Muscle of leg (tissue), 11 donors: ENCODE measurements around the gene SRGAP3. TPM values are rescaled to one million over a fixed set of nuclear protein-coding genes. Genes with fewer than 3 reads are reported as not detected.
"Not testable (repeated sequence)": the region's sequence is repeated elsewhere in the genome, so short reads cannot be mapped to it uniquely, and the experiment has no call there.

Source experiments
- DNase-seq: peaks from one replicate; pipeline ENCODE4 v3.0.0; 2013
- H3K27ac ChIP-seq: one replicate; pipeline ENCODE4 v1.5.1; 2013; ENCODE audit warnings: mild to moderate bottlenecking, low read length, control low read depth
- H3K27me3 ChIP-seq: one replicate; pipeline ENCODE4 v1.6.1; 2013; ENCODE audit warnings: low read length; ENCODE audit not compliant: control insufficient read depth, insufficient read depth
- H3K36me3 ChIP-seq: one replicate; pipeline ENCODE4 v1.6.1; 2013; ENCODE audit warnings: low read length; ENCODE audit not compliant: control insufficient read depth, insufficient read depth
- H3K4me1 ChIP-seq: one replicate; pipeline ENCODE4 v1.6.1; 2013; ENCODE audit warnings: low read length; ENCODE audit not compliant: control insufficient read depth, insufficient read depth
- H3K4me3 ChIP-seq: one replicate; pipeline ENCODE4 v1.5.1; 2013; ENCODE audit warnings: low read length, control low read depth
- H3K9me3 ChIP-seq: replicated peaks from 2 replicates; pipeline ENCODE4 v1.6.1; 2013; ENCODE audit warnings: low read depth, low read length; ENCODE audit not compliant: control insufficient read depth
- WGBS: methylation state at CpG from one replicate; pipeline ENCODE4 v1.1.5; 2013; ENCODE audit warnings: missing lambda C conversion rate; ENCODE audit not compliant: insufficient coverage; 5-methylcytosine and 5-hydroxymethylcytosine counted together
- polyA plus RNA-seq, 8 donors: library from polyadenylated mRNA; unstranded; fragments of 120-200 nt; gene quantifications; one replicate each; pipeline versions ENCODE4 v1.2.1 to v1.2.3, GENCODE V29; 2013; ENCODE audit warnings: inconsistent platforms in 1 of 8, low replicate concordance in 1 of 8; ENCODE audit not compliant: insufficient read length in 8 of 8, insufficient read depth in 1 of 8
- total RNA-seq: library from RNA; stranded (reverse); fragments of 120-200 nt; gene quantifications from one replicate; pipeline ENCODE4 v1.2.4, GENCODE V29; 2013

The SRGAP3 gene
- total and polyA plus RNA-seq, 9 donors: 16.2 to 25.7 (median 20.2) TPM

GRCh38 chr3:9281533-9281932 is 32.1 kb upstream of the SRGAP3 start:
- not testable (repeated sequence) for H3K36me3 ChIP-seq, H3K27me3 ChIP-seq, DNase-seq, H3K4me1 ChIP-seq, H3K27ac ChIP-seq, H3K9me3 ChIP-seq, H3K4me3 ChIP-seq
- WGBS: 100% methylated on average over 3 of the region's 8 CpGs

DNA sequence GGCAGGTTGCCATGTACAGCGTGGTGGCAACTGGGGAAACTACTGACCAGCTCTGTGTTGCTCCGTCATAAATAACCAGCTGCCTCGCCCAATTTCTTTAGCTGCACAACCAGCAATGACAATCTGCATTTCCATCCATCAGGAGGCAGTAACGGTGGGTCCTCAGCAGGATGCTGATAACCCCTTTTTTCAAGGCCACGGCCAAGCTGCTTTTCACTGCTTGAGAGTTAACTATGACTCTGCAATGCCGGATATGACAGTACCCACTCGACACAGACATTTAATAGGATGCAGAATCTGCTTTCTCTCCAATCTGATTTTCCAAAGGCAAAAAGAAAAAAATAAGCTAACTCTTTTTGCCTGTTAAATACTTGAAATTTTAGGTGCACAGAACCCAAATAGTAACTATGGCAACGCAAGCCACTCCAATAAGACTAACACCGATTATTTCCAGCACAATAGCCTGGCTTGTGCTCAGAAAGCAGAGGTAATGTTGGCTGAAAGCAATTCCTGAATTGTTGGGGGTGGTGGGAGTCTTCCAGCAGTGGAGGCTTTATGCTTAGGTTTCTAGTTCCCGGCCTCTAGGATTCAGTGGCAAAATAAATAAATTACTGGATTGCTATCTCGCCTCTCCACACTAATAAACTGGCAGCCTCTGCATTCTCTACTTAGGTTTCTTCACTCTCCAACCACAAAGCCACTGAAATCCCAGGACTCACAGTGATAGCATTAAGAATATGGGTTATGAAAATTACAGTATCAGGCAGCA is 31.2 kb upstream of the SRGAP3 start:
- Histone ChIP-seq H3K27me3 (no peaks in the 10 kb centered on the region), H3K36me3 (no peaks in the 10 kb centered on the region), H3K4me3 (no peak overlapping the region), H3K4me1 (peaks cover 6% of the 10 kb centered on the region), H3K9me3 (no peaks in the 10 kb centered on the region), H3K27ac (peak overlapping the region; percentile 47)
- WGBS: 31% methylated on average over 7 of the region's 11 CpGs
- DNase-seq: peak; percentile 88

- no peaks in the 10 kb centered on the region for H3K9me3 ChIP-seq
- H3K4me3 ChIP-seq: no peak overlapping the region
- H3K27ac ChIP-seq: peak overlapping the region; percentile 47
- H3K27me3 ChIP-seq: no peaks in the 10 kb centered on the region
- H3K36me3 ChIP-seq: no peaks in the 10 kb centered on the region
- 59% methylated on average over 6 of the region's 6 CpGs for WGBS
- H3K4me1 ChIP-seq: peaks cover 6% of the 10 kb centered on the region
- DNase-seq: peak; percentile 32
Observed at GRCh38 chr3:9279966-9280365, 30.5 kb upstream of the SRGAP3 start.

GRCh38 chr3:9278498-9278897 is 29.1 kb upstream of the SRGAP3 start:
- no peak for DNase-seq
- WGBS: 90% methylated on average over 3 of the region's 4 CpGs
- no peaks in the 10 kb centered on the region for H3K27me3 ChIP-seq
- H3K27ac ChIP-seq: no peak overlapping the region
- no peaks in the 10 kb centered on the region for H3K36me3 ChIP-seq
- H3K4me1 ChIP-seq: peaks cover 6% of the 10 kb centered on the region
- H3K4me3 ChIP-seq: no peak overlapping the region
- peaks cover 2% of the 10 kb centered on the region for H3K9me3 ChIP-seq

DNA sequence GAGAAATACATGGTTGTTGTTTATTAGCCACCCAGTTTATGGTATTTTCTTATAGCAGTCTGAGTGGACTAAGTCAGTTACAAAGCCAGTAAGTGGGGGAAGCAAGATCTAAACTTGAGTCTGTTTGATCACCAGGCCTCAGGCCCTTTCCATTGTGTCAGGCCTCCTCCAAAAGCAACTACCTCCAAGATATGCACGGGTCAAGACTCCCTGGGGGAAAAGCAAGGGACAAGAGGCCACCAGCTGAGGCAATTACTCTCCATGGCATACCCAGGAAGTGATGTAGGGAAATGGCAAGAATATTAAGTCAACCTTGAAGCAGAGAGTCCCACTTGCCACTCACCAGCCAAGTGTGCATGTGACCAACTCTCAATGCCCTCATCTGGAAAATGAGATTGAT is 28.6 kb upstream of the SRGAP3 start:
- no peak for DNase-seq
- WGBS: no CpG with 5 or more reads among the region's 1 CpG
- Histone ChIP-seq H3K4me3 (no peak overlapping the region), H3K4me1 (peaks cover 6% of the 10 kb centered on the region), H3K27me3 (no peaks in the 10 kb centered on the region), H3K27ac (no peak overlapping the region), H3K9me3 (peaks cover 2% of the 10 kb centered on the region), H3K36me3 (no peaks in the 10 kb centered on the region)

GRCh38 chr3:9276761-9277370 is 27.4 kb upstream of the SRGAP3 start:
- Histone ChIP-seq H3K27ac (no peak overlapping the region), H3K27me3 (no peaks in the 10 kb centered on the region), H3K9me3 (peaks cover 2% of the 10 kb centered on the region), H3K4me3 (no peak overlapping the region), H3K4me1 (peaks cover 6% of the 10 kb centered on the region), H3K36me3 (no peaks in the 10 kb centered on the region)
- no peak for DNase-seq
- WGBS: 98% methylated on average over 5 of the region's 6 CpGs

DNA sequence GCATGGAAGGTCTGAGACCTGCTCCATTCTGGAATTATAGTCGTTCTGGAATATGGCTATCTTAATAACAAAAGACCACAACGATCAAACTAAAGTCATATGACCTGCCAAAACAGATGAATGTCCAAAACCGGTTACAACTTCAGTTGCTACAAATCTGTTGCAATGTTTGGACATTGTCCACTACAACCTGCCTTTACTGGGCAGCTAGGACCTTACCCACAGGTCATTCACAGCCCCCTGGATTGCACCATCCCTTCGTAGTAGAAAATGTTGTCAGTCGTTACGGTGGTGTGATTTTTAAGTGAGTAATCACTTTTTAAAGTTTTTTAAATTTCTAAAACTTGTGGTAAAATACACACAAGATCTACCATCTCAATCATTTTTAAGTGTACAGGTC is 22.5 kb upstream of the SRGAP3 start:
- Histone ChIP-seq H3K27ac (no peak overlapping the region), H3K27me3 (no peaks in the 10 kb centered on the region), H3K9me3 (peaks cover 2% of the 10 kb centered on the region), H3K4me1 (peaks cover 7% of the 10 kb centered on the region), H3K4me3 (no peak overlapping the region), H3K36me3 (no peaks in the 10 kb centered on the region)
- no peak for DNase-seq
- 36% methylated on average over 3 of the region's 6 CpGs for WGBS

DNA sequence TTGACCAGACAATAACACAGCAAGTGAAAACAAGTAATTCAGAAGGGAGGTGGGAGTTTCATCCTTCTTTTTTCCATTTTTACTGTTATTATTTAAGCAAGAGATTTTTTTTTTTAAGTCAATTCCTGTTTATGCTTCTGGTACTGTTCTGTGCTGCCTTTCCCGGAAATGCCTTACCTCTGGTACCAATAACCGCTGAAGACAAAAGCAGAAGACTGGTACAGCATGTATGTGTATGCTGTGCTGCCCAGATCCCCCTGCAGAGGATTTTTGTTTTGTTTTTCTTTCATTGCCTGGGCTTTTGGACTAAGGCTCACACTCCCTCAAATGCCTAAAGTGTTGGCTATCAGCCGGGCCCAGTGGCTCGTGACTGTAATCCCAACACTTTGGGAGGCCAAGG is 21.3 kb upstream of the SRGAP3 start:
- DNase-seq: no peak
- Histone ChIP-seq H3K27me3 (no peaks in the 10 kb centered on the region), H3K36me3 (no peaks in the 10 kb centered on the region), H3K4me3 (no peak overlapping the region), H3K4me1 (peaks cover 9% of the 10 kb centered on the region), H3K27ac (no peak overlapping the region), H3K9me3 (peaks cover 2% of the 10 kb centered on the region)
- WGBS: 74% methylated on average over 3 of the region's 4 CpGs

DNA sequence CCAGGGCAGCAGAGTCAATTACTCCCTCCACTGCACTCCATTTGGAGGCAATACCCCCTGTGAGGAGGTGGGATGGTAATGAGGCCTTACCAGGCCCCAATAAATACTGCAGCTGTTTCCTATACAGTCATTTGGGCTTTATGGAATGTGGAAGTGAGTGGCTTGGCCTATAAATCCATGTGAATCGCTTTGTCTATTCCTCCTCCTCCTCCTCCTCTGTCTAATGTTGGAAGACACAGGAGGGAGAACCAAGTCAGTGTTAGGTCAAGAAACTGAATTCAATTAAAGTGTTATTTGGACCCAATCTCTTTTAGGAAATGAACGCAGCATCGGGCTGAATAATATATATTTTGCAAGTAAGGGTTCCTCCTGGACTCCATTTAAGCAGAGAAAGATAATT is 17.3 kb upstream of the SRGAP3 start:
- no CpG with 5 or more reads among the region's 3 CpGs for WGBS
- H3K36me3 ChIP-seq: no peaks in the 10 kb centered on the region
- peak overlapping the region; percentile 65 for H3K27ac ChIP-seq
- H3K4me3 ChIP-seq: no peak overlapping the region
- H3K9me3 ChIP-seq: no peaks in the 10 kb centered on the region
- no peaks in the 10 kb centered on the region for H3K27me3 ChIP-seq
- peak; percentile 83 for DNase-seq
- H3K4me1 ChIP-seq: peaks cover 9% of the 10 kb centered on the region

DNA sequence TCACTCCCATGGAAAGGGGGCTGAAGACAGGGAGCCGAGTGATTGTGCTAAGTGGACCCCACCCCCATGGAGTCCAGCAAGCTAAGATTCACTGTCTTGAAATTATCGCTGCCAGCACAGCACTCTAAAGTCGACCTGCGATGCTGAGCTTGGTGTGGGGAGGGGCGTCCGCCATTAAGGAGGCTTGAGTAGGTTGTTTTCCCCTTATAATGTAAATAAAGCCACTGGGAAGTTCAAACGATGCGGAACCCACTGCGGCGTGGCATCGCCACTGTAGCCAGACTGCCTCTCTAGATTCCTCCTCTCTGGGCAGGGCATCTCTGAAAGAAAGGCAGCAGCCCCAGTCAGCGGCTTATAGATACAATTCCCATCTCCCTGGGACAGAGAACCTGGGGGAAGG is 10.9 kb upstream of the SRGAP3 start:
- no peaks in the 10 kb centered on the region for H3K4me1 ChIP-seq
- no peak overlapping the region for H3K4me3 ChIP-seq
- no peaks in the 10 kb centered on the region for H3K27me3 ChIP-seq
- H3K27ac ChIP-seq: no peak overlapping the region
- no peak for DNase-seq
- WGBS: 82% methylated on average over 7 of the region's 12 CpGs
- no peaks in the 10 kb centered on the region for H3K36me3 ChIP-seq
- H3K9me3 ChIP-seq: peaks cover 6% of the 10 kb centered on the region
